Retina (tissue), 1 donor: Measurements from ENCODE around the gene MEF2B.
A peak's percentile ranks its signal among the peaks of the same experiment; 100 is the strongest.

Source experiments
- DNase-seq: peaks from one replicate; pipeline ENCODE4 v3.0.0-alpha.2; 2016

The MEF2B gene

GRCh38 chr19:19170053-19170872 lies at the start of gene MEF2B:
TSS of gene MEF2B (minus strand) at chr19:19170263. CDS start at chr19:19150735, 19,528 bp downstream.
- DNase-seq, result peak; percentile 77

GRCh38 chr19:19218911-19219310 lies 48.8 kb upstream of the MEF2B start:
- no peak for DNase-seq

GRCh38 chr19:19217099-19217498 lies 47.0 kb upstream of the MEF2B start:
- no peak for DNase-seq

GRCh38 chr19:19215792-19216191 lies 45.7 kb upstream of the MEF2B start:
- no peak for DNase-seq

GRCh38 chr19:19214892-19215291 lies 44.8 kb upstream of the MEF2B start:
- peak; percentile 69 for DNase-seq

- no peak for DNase-seq
Measured at GRCh38 chr19:19214159-19214490, 44.1 kb upstream of the MEF2B start.

GRCh38 chr19:19213426-19214158 lies 43.5 kb upstream of the MEF2B start:
- peak; percentile 51 for DNase-seq

- DNase-seq, result no peak
Measured at GRCh38 chr19:19212916-19213315, 42.9 kb upstream of the MEF2B start.

GRCh38 chr19:19211499-19212420 lies 41.7 kb upstream of the MEF2B start, which contains the start of gene NCAN:
TSS of gene NCAN (plus strand) at chr19:19211958. CDS start at chr19:19216954, 4,996 bp downstream.
- peak; percentile 79 for DNase-seq

GRCh38 chr19:19209372-19209771 lies 39.3 kb upstream of the MEF2B start:
- no peak for DNase-seq

- DNase-seq, result no peak
Measured at GRCh38 chr19:19207637-19208572, 37.8 kb upstream of the MEF2B start.

- DNase-seq, result no peak
Measured at GRCh38 chr19:19206938-19207337, 36.9 kb upstream of the MEF2B start.

- no peak for DNase-seq
Measured at GRCh38 chr19:19205416-19206410, 35.6 kb upstream of the MEF2B start.

GRCh38 chr19:19204181-19204580 lies 34.1 kb upstream of the MEF2B start:
- DNase-seq, result no peak

GRCh38 chr19:19203012-19203856 lies 33.2 kb upstream of the MEF2B start, which contains the start of gene NR2C2AP:
TSS of gene NR2C2AP (minus strand) at chr19:19203414. CDS start at chr19:19203060, 354 bp downstream.
- peak; percentile 91 for DNase-seq

- no peak for DNase-seq
Measured at GRCh38 chr19:19202707-19203011, 32.6 kb upstream of the MEF2B start.

- no peak for DNase-seq
Measured at GRCh38 chr19:19201697-19202630, 31.9 kb upstream of the MEF2B start.

GRCh38 chr19:19193926-19194325 lies 23.9 kb upstream of the MEF2B start:
- no peak for DNase-seq
